ENCODE measurements around the gene APRT. TPM values are rescaled to one million over a fixed set of nuclear protein-coding genes. Genes with fewer than 3 reads are reported as not detected.

The APRT gene
- total and polyA plus RNA-seq, 2 of the 8 experiments (the other 6 are each of a cell fraction or from before 2014, with no cell fraction given), result 221 to 267 TPM

DNA sequence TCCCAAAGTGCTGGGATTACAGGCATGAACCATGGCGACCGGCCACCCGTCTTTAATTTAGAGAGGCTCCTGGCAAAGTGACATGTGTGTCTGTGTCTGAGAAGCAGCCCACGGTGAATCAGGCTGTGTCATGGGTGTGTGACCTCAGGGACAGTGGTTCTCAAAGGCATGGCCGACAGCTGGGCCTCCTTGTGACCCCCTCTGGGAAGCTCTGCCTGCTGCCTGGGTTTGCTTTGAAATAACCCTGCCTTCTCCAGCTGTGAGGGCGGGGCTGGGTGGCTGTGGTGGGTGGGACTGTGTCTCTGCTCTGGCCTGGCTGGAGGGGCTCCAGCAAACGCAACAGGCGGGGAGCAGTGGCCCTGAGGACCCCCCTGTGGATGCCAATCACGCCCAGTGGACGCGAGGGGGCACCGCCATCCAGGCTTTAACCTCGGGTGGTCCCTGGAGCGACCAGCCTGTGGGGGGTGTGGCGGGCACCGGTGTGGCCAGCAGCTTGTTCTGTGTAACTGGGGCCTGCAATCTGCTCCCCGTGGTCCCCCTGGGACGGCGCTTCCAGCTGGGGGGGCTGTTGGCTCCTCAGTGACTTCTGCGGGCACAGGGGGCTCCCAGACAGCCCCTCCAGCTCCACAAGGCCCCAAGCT, 8.8 kb upstream of the APRT start (continued):
- TF ChIP-seq, protein P1, sequence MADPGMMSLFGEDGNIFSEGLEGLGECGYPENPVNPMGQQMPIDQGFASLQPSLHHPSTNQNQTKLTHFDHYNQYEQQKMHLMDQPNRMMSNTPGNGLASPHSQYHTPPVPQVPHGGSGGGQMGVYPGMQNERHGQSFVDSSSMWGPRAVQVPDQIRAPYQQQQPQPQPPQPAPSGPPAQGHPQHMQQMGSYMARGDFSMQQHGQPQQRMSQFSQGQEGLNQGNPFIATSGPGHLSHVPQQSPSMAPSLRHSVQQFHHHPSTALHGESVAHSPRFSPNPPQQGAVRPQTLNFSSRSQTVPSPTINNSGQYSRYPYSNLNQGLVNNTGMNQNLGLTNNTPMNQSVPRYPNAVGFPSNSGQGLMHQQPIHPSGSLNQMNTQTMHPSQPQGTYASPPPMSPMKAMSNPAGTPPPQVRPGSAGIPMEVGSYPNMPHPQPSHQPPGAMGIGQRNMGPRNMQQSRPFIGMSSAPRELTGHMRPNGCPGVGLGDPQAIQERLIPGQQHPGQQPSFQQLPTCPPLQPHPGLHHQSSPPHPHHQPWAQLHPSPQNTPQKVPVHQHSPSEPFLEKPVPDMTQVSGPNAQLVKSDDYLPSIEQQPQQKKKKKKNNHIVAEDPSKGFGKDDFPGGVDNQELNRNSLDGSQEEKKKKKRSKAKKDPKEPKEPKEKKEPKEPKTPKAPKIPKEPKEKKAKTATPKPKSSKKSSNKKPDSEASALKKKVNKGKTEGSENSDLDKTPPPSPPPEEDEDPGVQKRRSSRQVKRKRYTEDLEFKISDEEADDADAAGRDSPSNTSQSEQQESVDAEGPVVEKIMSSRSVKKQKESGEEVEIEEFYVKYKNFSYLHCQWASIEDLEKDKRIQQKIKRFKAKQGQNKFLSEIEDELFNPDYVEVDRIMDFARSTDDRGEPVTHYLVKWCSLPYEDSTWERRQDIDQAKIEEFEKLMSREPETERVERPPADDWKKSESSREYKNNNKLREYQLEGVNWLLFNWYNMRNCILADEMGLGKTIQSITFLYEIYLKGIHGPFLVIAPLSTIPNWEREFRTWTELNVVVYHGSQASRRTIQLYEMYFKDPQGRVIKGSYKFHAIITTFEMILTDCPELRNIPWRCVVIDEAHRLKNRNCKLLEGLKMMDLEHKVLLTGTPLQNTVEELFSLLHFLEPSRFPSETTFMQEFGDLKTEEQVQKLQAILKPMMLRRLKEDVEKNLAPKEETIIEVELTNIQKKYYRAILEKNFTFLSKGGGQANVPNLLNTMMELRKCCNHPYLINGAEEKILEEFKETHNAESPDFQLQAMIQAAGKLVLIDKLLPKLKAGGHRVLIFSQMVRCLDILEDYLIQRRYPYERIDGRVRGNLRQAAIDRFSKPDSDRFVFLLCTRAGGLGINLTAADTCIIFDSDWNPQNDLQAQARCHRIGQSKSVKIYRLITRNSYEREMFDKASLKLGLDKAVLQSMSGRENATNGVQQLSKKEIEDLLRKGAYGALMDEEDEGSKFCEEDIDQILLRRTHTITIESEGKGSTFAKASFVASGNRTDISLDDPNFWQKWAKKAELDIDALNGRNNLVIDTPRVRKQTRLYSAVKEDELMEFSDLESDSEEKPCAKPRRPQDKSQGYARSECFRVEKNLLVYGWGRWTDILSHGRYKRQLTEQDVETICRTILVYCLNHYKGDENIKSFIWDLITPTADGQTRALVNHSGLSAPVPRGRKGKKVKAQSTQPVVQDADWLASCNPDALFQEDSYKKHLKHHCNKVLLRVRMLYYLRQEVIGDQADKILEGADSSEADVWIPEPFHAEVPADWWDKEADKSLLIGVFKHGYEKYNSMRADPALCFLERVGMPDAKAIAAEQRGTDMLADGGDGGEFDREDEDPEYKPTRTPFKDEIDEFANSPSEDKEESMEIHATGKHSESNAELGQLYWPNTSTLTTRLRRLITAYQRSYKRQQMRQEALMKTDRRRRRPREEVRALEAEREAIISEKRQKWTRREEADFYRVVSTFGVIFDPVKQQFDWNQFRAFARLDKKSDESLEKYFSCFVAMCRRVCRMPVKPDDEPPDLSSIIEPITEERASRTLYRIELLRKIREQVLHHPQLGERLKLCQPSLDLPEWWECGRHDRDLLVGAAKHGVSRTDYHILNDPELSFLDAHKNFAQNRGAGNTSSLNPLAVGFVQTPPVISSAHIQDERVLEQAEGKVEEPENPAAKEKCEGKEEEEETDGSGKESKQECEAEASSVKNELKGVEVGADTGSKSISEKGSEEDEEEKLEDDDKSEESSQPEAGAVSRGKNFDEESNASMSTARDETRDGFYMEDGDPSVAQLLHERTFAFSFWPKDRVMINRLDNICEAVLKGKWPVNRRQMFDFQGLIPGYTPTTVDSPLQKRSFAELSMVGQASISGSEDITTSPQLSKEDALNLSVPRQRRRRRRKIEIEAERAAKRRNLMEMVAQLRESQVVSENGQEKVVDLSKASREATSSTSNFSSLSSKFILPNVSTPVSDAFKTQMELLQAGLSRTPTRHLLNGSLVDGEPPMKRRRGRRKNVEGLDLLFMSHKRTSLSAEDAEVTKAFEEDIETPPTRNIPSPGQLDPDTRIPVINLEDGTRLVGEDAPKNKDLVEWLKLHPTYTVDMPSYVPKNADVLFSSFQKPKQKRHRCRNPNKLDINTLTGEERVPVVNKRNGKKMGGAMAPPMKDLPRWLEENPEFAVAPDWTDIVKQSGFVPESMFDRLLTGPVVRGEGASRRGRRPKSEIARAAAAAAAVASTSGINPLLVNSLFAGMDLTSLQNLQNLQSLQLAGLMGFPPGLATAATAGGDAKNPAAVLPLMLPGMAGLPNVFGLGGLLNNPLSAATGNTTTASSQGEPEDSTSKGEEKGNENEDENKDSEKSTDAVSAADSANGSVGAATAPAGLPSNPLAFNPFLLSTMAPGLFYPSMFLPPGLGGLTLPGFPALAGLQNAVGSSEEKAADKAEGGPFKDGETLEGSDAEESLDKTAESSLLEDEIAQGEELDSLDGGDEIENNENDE (IDR thresholded peaks at IDR 0.05; ENCODE audit: insufficient replicate concordance, low read length), result no peak
- TF ChIP-seq POU5F1 (IDR thresholded peaks at IDR 0.05; ENCODE audit: low read depth, low read length), result no peak
- no peak for TF ChIP-seq HDAC2 (IDR thresholded peaks at IDR 0.05; ENCODE audit: borderline replicate concordance in 1 of 2, low read depth in 2 of 2, low read length in 2 of 2)
- no peak for TF ChIP-seq SIN3A (conservative IDR thresholded peaks at IDR 0.05 in 1 of 2, IDR thresholded peaks at IDR 0.05 in 1 of 2; ENCODE audit: low read depth in 1 of 2, low read length in 2 of 2)

Data from H1 (cell line).